ENCODE measurements around the gene MAGED2.
"Not testable (repeated sequence)": the region's sequence is repeated elsewhere in the genome, so short reads cannot be mapped to it uniquely, and the experiment has no call there.

Gene MAGED2

GRCh38 chrX:54807524-54808108 is at the start of gene MAGED2:
TSS of gene MAGED2 (plus strand) at chrX:54807745. CDS start at chrX:54809332, 1,587 bp downstream.
- DNase-seq (ENCODE audit: low spot score): peak; percentile 13

- no peak for DNase-seq (ENCODE audit: low spot score)
These were observed 49.2 kb upstream of the MAGED2 start for GRCh38 chrX:54758114-54759055.

GRCh38 chrX:54774391-54775094 is 33.0 kb upstream of the MAGED2 start:
- not testable (repeated sequence) for DNase-seq (ENCODE audit: low spot score)

GRCh38 chrX:54776061-54776460 is 31.5 kb upstream of the MAGED2 start:
- no peak for DNase-seq (ENCODE audit: low spot score)

- no peak for DNase-seq (ENCODE audit: low spot score)
These were observed 30.4 kb upstream of the MAGED2 start for GRCh38 chrX:54776987-54777672.

- DNase-seq (ENCODE audit: low spot score): peak; percentile 31
These were observed 21.6 kb upstream of the MAGED2 start for GRCh38 chrX:54785901-54786300.

GRCh38 chrX:54786967-54787366 is 20.6 kb upstream of the MAGED2 start:
- DNase-seq (ENCODE audit: low spot score): peak; percentile 22

- no peak for DNase-seq (ENCODE audit: low spot score)
These were observed 19.1 kb upstream of the MAGED2 start for GRCh38 chrX:54788446-54788845.

- DNase-seq (ENCODE audit: low spot score): not testable (repeated sequence)
These were observed 18.1 kb upstream of the MAGED2 start for GRCh38 chrX:54789405-54789804.

GRCh38 chrX:54794028-54794427 is 13.5 kb upstream of the MAGED2 start:
- no peak for DNase-seq (ENCODE audit: low spot score)

- no peak for DNase-seq (ENCODE audit: low spot score)
These were observed 12.8 kb upstream of the MAGED2 start for GRCh38 chrX:54794795-54795194.

- DNase-seq (ENCODE audit: low spot score): no peak
These were observed 9.4 kb upstream of the MAGED2 start, which contains the start of gene ITIH6 for GRCh38 chrX:54798137-54798536. TSS of gene ITIH6 (minus strand) at chrX:54798255. CDS start at chrX:54798210, 45 bp downstream.

GRCh38 chrX:54799046-54799445 is 8.5 kb upstream of the MAGED2 start:
- DNase-seq (ENCODE audit: low spot score): no peak

- no peak for DNase-seq (ENCODE audit: low spot score)
These were observed 612 bp downstream of the MAGED2 start for GRCh38 chrX:54808109-54808604.

GRCh38 chrX:54808605-54809483 is 1.3 kb downstream of the MAGED2 start:
- peak; percentile 96 for DNase-seq (ENCODE audit: low spot score)

- DNase-seq (ENCODE audit: low spot score): no peak
These were observed 3.0 kb downstream of the MAGED2 start for GRCh38 chrX:54810532-54810931.

GRCh38 chrX:54811301-54811885 is 3.8 kb downstream of the MAGED2 start:
- no peak for DNase-seq (ENCODE audit: low spot score)

- no peak for DNase-seq (ENCODE audit: low spot score)
These were observed 4.8 kb downstream of the MAGED2 start for GRCh38 chrX:54812306-54812705.

- DNase-seq (ENCODE audit: low spot score): no peak
These were observed 9.8 kb downstream of the MAGED2 start for GRCh38 chrX:54817220-54817820.

GRCh38 chrX:54818221-54818620 is 10.7 kb downstream of the MAGED2 start:
- no peak for DNase-seq (ENCODE audit: low spot score)
